ENCODE measurements around the gene WDR43.

- TF ChIP-seq CTCF (IDR thresholded peaks at IDR 0.05) (no peak), POLR2A (IDR thresholded peaks at IDR 0.05) (no peak)
Observed at GRCh38 chr2:28989973-28990372, 95.5 kb downstream of the WDR43 start.
